ENCODE data around the gene RPL18A.

RPL18A gene

DNA sequence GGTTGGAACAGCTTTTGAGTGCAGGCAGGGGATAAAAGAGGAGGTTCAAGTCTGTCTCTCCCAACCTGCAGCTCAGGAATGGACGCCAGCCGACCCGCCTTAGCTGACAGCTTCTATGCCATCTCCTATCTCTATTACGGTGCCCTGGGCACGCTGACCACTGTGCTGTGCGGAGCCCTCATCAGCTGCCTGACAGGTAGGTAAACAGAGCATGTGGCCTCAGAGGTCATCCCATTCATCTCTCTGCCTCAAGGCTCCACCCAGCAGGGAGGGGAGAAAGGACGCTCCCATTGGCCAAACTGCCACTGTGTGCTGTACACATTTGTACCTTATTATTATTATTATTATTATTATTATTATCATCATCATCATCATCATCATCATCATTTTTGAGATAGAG lies 28.6 kb downstream of the RPL18A start:
- ATAC-seq (replicated peaks): no peak
- peaks cover 6% of the 10 kb centered on the region in 2 donors for H3K27me3 Mint-ChIP-seq
- no peaks in the 10 kb centered on the region for H3K36me3 Mint-ChIP-seq
- peaks cover 13 to 56% of the 10 kb centered on the region in 2 donors for H3K4me1 Mint-ChIP-seq
- H3K27ac Mint-ChIP-seq: no peak overlapping the region
- DNase-seq: no peak
- H3K9me3 Mint-ChIP-seq: no peaks in the 10 kb centered on the region
- H3K4me3 Mint-ChIP-seq: peak overlapping the region in 1 of 2 donors; percentile 2

DNA sequence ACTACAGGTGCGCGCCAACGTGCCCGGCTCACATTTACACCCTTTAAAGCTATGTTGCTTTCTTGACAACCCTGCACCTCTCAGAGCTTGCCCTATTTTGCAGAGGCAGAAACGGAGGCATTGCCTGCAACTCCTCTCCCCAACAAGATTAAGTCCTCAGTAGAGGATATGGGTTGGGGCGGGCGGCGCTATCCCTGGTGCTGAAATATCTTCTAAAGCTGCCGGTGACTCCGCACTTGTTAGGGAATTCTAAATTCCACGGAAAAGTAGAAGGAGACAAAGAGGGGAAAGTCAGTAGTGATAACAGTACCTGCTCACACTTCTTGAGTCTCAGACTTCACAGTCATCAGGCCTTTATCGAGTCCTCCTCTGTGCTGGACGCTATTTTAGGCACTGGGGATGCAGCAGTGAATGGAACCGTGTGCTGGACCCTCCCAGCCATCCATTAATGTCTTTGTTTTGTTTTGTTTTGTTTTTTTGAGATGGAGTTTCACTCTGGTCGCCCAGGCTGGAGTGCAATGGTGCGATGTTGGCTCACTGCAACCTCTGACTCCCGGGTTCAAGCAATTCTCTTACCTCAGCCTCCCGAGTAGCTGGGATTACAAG lies 30.0 kb downstream of the RPL18A start:
- Mint-ChIP-seq H3K36me3 (no peaks in the 10 kb centered on the region), H3K4me1 (peaks cover 9 to 48% of the 10 kb centered on the region in 2 donors), H3K4me3 (no peak overlapping the region), H3K27ac (no peak overlapping the region), H3K27me3 (peaks cover 8 to 10% of the 10 kb centered on the region in 2 donors), H3K9me3 (no peaks in the 10 kb centered on the region)
- no peak for DNase-seq
- ATAC-seq (replicated peaks): no peak

DNA sequence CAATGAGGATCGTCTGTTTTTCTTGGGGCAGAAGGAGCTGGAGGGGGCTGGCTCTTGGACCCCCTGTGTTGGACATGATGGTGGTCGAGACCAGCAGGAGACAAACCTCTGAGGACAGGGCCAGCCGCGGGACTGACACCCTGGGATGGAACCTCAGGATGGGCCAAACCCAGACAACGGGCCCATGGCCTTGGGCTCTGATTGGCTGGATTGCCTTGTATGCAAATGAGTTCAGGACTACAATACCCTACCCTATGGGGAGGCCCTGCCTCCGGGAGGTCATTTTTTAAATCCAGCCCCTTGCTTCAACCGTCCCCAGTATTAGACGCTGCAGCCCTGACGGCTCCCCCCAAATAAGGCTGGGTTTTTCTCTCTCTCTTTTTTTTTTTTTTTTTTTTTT lies 34.1 kb downstream of the RPL18A start:
- ATAC-seq (replicated peaks) (no peak), DNase-seq (no peak)
- Mint-ChIP-seq H3K9me3 (no peaks in the 10 kb centered on the region), H3K27me3 (peaks cover 9 to 13% of the 10 kb centered on the region in 2 donors), H3K4me3 (no peak overlapping the region), H3K27ac (no peak overlapping the region), H3K4me1 (peaks cover 0 to 17% of the 10 kb centered on the region in 2 donors), H3K36me3 (no peaks in the 10 kb centered on the region)

DNA sequence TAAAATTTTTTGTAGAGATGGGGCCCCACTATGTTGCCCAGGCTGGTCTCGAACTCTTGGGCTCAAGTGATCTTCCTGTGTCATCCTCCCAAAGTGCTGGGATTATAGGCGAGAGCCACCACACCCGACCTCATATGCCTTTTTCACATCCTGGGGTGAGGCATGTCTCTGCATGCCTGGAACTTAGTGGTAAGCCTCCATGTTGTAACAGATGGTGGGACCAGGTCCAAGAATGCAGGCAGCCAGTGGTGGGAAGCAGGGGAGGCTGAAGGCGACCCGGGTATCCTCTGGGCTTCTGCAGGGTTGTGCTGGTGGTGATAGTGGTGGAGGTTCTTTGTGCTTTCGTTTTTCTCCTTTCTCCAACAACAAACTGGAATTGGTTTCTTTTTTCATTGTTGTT lies 43.0 kb downstream of the RPL18A start:
- Mint-ChIP-seq H3K4me3 (no peak overlapping the region), H3K27ac (no peak overlapping the region)
- no peak for DNase-seq

DNA sequence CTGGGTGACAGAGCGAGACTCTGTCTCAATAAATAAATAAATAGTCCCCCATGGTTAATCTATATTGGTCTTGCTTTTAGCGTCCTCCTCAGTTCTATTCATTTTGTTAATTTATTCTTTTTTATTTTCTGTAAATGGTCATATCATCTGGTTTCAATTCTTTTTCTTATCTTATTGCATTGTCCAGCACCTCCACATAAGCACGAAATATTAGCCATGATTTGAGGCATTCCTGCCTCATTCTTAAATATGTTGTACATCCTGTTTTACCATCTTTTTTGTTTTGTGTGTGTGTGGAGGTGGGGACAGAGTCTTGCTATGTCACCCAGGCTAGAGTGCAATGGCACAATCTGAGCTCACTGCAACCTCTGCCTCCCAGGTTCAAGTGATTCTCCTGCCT lies 48.5 kb downstream of the RPL18A start:
- Mint-ChIP-seq H3K27me3 (peaks cover 6 to 12% of the 10 kb centered on the region in 2 donors), H3K4me3 (no peak overlapping the region), H3K27ac (no peak overlapping the region), H3K4me1 (no peaks in the 10 kb centered on the region), H3K36me3 (peaks cover 5% of the 10 kb centered on the region in 2 donors), H3K9me3 (peaks cover 4 to 9% of the 10 kb centered on the region in 2 donors)
- DNase-seq (no peak), ATAC-seq (replicated peaks) (no peak)

More for the DNA sequence above, 43.0 kb downstream of the RPL18A start:
- Mint-ChIP-seq H3K9me3 (no peaks in the 10 kb centered on the region), H3K36me3 (no peaks in the 10 kb centered on the region), H3K4me1 (no peaks in the 10 kb centered on the region), H3K27me3 (peaks cover 19 to 24% of the 10 kb centered on the region in 2 donors)
- no peak for ATAC-seq (replicated peaks)

DNA sequence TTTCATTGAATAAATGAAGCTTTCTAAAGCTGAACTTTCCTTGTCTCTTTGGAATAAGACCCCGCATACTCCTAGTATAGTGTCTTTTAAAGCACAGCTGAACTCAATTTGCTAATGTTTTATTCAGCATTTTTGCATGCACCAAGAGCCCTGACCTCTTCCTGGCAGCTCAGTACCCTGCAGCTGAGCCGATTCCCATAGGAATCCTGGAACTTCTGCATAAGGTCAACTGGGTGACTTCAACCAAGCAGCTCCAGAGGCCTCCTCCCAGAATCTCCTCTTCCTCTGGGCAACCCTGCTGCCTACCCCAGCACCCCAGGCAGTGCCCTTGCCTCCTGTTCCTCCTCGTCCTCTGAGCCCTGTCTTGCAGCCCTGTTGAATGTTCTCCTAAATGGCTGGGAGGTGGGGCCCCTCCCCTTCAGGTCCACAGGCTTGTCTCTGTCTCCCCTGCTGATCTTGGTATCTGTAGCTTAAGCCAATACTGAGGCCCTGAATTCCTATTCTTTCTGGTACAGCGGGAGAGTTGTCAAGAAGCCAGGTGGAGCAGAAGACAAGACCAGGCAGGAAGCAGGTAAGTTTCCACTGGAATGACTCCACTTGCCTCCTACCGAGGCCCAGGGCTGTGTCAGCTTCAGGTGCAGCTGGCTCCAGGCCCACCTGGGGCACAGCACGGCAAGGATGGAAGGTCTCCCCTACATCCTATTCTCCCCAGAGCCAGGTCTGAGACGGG lies 49.5 kb downstream of the RPL18A start:
- no peak for DNase-seq
- peaks cover 8 to 11% of the 10 kb centered on the region in 2 donors for H3K36me3 Mint-ChIP-seq
- H3K27ac Mint-ChIP-seq: peak overlapping the region; percentile 53
- H3K4me3 Mint-ChIP-seq: no peak overlapping the region
- H3K9me3 Mint-ChIP-seq: peaks cover 6 to 12% of the 10 kb centered on the region in 2 donors
- no peaks in the 10 kb centered on the region for H3K4me1 Mint-ChIP-seq
- ATAC-seq (replicated peaks): no peak
- H3K27me3 Mint-ChIP-seq: peaks cover 10 to 21% of the 10 kb centered on the region in 2 donors

DNA sequence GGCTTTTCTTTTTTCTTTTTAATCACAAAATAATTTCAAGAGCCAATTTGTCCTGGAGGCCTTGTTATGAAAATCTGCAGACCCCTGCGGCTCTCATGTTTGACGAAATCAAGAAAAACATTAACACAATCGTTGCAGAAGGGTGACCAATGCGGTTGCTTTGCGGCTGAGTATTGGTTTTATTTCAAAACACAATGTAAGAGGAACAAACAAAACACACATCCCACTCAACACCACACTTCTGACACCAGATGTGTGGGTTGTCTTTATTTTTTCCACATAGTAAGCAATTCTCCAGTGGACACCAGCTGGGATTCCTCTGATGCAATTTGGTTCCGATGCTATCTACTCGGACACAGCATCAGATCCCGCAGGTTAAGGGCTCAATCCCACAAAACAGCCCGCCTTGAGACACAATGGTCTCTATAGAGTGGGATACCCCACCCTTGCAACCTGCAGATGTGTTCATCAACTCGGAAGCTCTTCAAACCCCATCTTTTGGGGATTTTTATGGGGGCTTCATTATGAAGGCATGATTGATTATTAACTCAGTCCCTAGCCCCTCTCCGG lies 51.2 kb downstream of the RPL18A start:
- no peak overlapping the region for H3K4me3 Mint-ChIP-seq
- no peak for DNase-seq

More for the DNA sequence above, 51.2 kb downstream of the RPL18A start:
- Mint-ChIP-seq H3K27ac (no peak overlapping the region), H3K27me3 (peaks cover 10 to 21% of the 10 kb centered on the region in 2 donors), H3K36me3 (peaks cover 8 to 11% of the 10 kb centered on the region in 2 donors), H3K9me3 (peaks cover 6 to 12% of the 10 kb centered on the region in 2 donors), H3K4me1 (no peaks in the 10 kb centered on the region)
- ATAC-seq (replicated peaks): no peak

All from stimulated activated naive B cell treated with anti-CD40 and anti-IgM and Interleukin-4, amounts not matched to agents 10 μg/mL and 1 μg/mL and 100 μg/mL, for 72 hours (primary cell).